ENCODE measurements around the gene SCD5.
A peak's percentile ranks its signal among the peaks of the same experiment; 100 is the strongest.

SCD5 gene

GRCh38 chr4:82589756-82590155 lies 208.8 kb downstream of the SCD5 start:
- no peak for DNase-seq (ENCODE audit: low spot score)

GRCh38 chr4:82588771-82589270 lies 209.8 kb downstream of the SCD5 start:
- DNase-seq (ENCODE audit: low spot score): no peak

GRCh38 chr4:82587826-82588540 lies 210.6 kb downstream of the SCD5 start:
- no peak for DNase-seq (ENCODE audit: low spot score)

GRCh38 chr4:82585690-82586435 lies 212.7 kb downstream of the SCD5 start:
- peak; percentile 17 for DNase-seq (ENCODE audit: low spot score)

- no peak for DNase-seq (ENCODE audit: low spot score)
These were observed 213.7 kb downstream of the SCD5 start for GRCh38 chr4:82584931-82585330.

GRCh38 chr4:82583897-82584587 lies 214.6 kb downstream of the SCD5 start:
- no peak for DNase-seq (ENCODE audit: low spot score)

- no peak for DNase-seq (ENCODE audit: low spot score)
These were observed 218.7 kb downstream of the SCD5 start for GRCh38 chr4:82579932-82580331.

Data from Ammon's horn (tissue), 1 donor.